LHCN-M2 (cell line): ENCODE results near the gene GNG10. TPM values are rescaled to one million over a fixed set of nuclear protein-coding genes. Genes with fewer than 3 reads are reported as not detected.
"Not testable (repeated sequence)": the region's sequence is repeated elsewhere in the genome, so short reads cannot be mapped to it uniquely, and the experiment has no call there.

Source experiments
- DNase-seq: peaks from one replicate; pipeline ENCODE4 v3.0.0-alpha.2; 2012; ENCODE audit warnings: low read depth
- polyA plus RNA-seq: library from polyadenylated mRNA; unstranded; fragments of >200 nt; gene quantifications from one replicate; pipeline ENCODE4 v1.2.1, GENCODE V29; 2012; ENCODE audit warnings: missing spikeins
- total RNA-seq: library from RNA; depleted of rRNA; stranded (reverse); fragments of >200 nt; gene quantifications from 2 replicates; pipeline ENCODE4 v1.2.3, GENCODE V29; 2014; rRNA removed

The GNG10 gene
- 117 and 122 TPM in 2 replicates for total RNA-seq
- 32.5 TPM for polyA plus RNA-seq

GRCh38 chr9:111661150-111661801, at the start of gene GNG10:
Gene GNG10 (plus strand): TSS chr9:111661605. CDS start chr9:111661635, 30 bp downstream.
- peak; percentile 50 for DNase-seq

- peak; percentile 34 for DNase-seq
These were observed 47.9 kb upstream of the GNG10 start for GRCh38 chr9:111613436-111614040.

GRCh38 chr9:111615928-111616327, 45.5 kb upstream of the GNG10 start:
- DNase-seq, result no peak

GRCh38 chr9:111617349-111617748, 44.1 kb upstream of the GNG10 start:
- not testable (repeated sequence) for DNase-seq

GRCh38 chr9:111621895-111622480, 39.4 kb upstream of the GNG10 start:
- DNase-seq, result peak; percentile 48

- peak; percentile 79 for DNase-seq
These were observed 38.8 kb upstream of the GNG10 start for GRCh38 chr9:111622626-111623025.

- DNase-seq, result no peak
These were observed 34.0 kb upstream of the GNG10 start for GRCh38 chr9:111627260-111627963.

GRCh38 chr9:111628411-111628810, 33.0 kb upstream of the GNG10 start:
- DNase-seq, result no peak

- DNase-seq, result no peak
These were observed 31.0 kb upstream of the GNG10 start for GRCh38 chr9:111630182-111630963.

GRCh38 chr9:111630964-111631213, 30.5 kb upstream of the GNG10 start:
- DNase-seq, result no peak

GRCh38 chr9:111631214-111631971, 30.0 kb upstream of the GNG10 start, which contains the start of gene DNAJC25:
Gene DNAJC25 (plus strand): TSS chr9:111631334. CDS start chr9:111631408, 74 bp downstream.
- DNase-seq, result peak; percentile 98

GRCh38 chr9:111632060-111632459, 29.3 kb upstream of the GNG10 start:
- no peak for DNase-seq

- no peak for DNase-seq
These were observed 28.6 kb upstream of the GNG10 start for GRCh38 chr9:111632695-111633388.

GRCh38 chr9:111633389-111633736, 28.0 kb upstream of the GNG10 start:
- no peak for DNase-seq

GRCh38 chr9:111634860-111635259, 26.5 kb upstream of the GNG10 start:
- no peak for DNase-seq

GRCh38 chr9:111637421-111637950, 23.9 kb upstream of the GNG10 start:
- DNase-seq, result no peak

GRCh38 chr9:111644195-111644772, 17.1 kb upstream of the GNG10 start:
- DNase-seq, result no peak

- peak; percentile 27 for DNase-seq
These were observed 15.6 kb upstream of the GNG10 start for GRCh38 chr9:111645806-111646205.

- DNase-seq, result no peak
These were observed 15.0 kb upstream of the GNG10 start for GRCh38 chr9:111646417-111646816.

GRCh38 chr9:111648066-111648465, 13.3 kb upstream of the GNG10 start:
- no peak for DNase-seq
